WTC11 (cell line): ENCODE data around the gene CORO1C.

Experiments used
- ATF1 ChIP-seq: sonication (generic); formaldehyde crosslinking; IDR thresholded peaks from 2 replicates; pipeline ENCODE4 v1.8.1; 2023; ENCODE audit warnings: mild to moderate bottlenecking, moderate library complexity, missing genetic modification reagents
- ATF6 ChIP-seq: sonication (generic); formaldehyde crosslinking; IDR thresholded peaks from 2 replicates; pipeline ENCODE4 v1.8.1; 2023; ENCODE audit warnings: mild to moderate bottlenecking, missing genetic modification reagents
- E2F1 ChIP-seq: sonication (generic); formaldehyde crosslinking; IDR thresholded peaks from 2 replicates; pipeline ENCODE4 v1.8.0; 2022; ENCODE audit warnings: mild to moderate bottlenecking, missing genetic modification reagents
- GABPB1 ChIP-seq: sonication (generic); formaldehyde crosslinking; IDR thresholded peaks from 2 replicates; pipeline ENCODE4 v1.8.1; 2023; ENCODE audit warnings: mild to moderate bottlenecking, missing genetic modification reagents
- SP1 ChIP-seq: sonication (generic); formaldehyde crosslinking; conservative IDR thresholded peaks from 2 replicates; pipeline ENCODE4 v1.8.1; 2022; ENCODE audit warnings: missing genetic modification reagents
- ZMAT4 ChIP-seq: fragments of 250-450 bp; sonication (Bioruptor Pico); IDR thresholded peaks from 2 replicates; pipeline ENCODE4 v1.9.0; 2021; ENCODE audit warnings: mild to moderate bottlenecking
- TF ChIP-seq, protein P1 (sequence below): fragments of 250-450 bp; sonication (Bioruptor Pico); IDR thresholded peaks from 2 replicates; pipeline ENCODE4 v2.1.2; 2022; ENCODE audit warnings: mild to moderate bottlenecking, moderate library complexity
- TF ChIP-seq, protein P2 (sequence below): sonication (generic); formaldehyde crosslinking; IDR thresholded peaks from 2 replicates; pipeline ENCODE4 v1.8.0; 2022; ENCODE audit warnings: missing genetic modification reagents
- TF ChIP-seq, protein P3 (sequence below): sonication (generic); formaldehyde crosslinking; IDR thresholded peaks from 2 replicates; pipeline ENCODE4 v1.8.0; 2022; ENCODE audit warnings: mild to moderate bottlenecking, missing genetic modification reagents
- TF ChIP-seq, protein P4 (sequence below): sonication (generic); formaldehyde crosslinking; IDR thresholded peaks from 2 replicates; pipeline ENCODE4 v1.8.1; 2023; ENCODE audit warnings: mild to moderate bottlenecking, missing genetic modification reagents, borderline replicate concordance
- TF ChIP-seq, protein P5 (sequence below): fragments of 200-600 bp; IDR thresholded peaks from 2 replicates; pipeline ENCODE4 v1.8.0; 2022; ENCODE audit warnings: antibody characterized with exemption
- TF ChIP-seq, protein P6 (sequence below): sonication (generic); formaldehyde crosslinking; IDR thresholded peaks from 2 replicates; pipeline ENCODE4 v1.8.1; 2022; ENCODE audit warnings: low read depth, mild to moderate bottlenecking, moderate library complexity, missing genetic modification reagents, borderline replicate concordance
- TF ChIP-seq, protein P7 (sequence below): sonication (generic); formaldehyde crosslinking; IDR thresholded peaks from 2 replicates; pipeline ENCODE4 v1.8.1; 2022; ENCODE audit warnings: missing genetic modification reagents, borderline replicate concordance
- TF ChIP-seq, protein P8 (sequence below): sonication (generic); formaldehyde crosslinking; IDR thresholded peaks from 2 replicates; pipeline ENCODE4 v1.8.1; 2023; ENCODE audit warnings: mild to moderate bottlenecking, missing genetic modification reagents, moderate library complexity

GRCh38 chr12:108664338-108665258 is 66.7 kb downstream of the CORO1C start:
- TF ChIP-seq, protein P1, sequence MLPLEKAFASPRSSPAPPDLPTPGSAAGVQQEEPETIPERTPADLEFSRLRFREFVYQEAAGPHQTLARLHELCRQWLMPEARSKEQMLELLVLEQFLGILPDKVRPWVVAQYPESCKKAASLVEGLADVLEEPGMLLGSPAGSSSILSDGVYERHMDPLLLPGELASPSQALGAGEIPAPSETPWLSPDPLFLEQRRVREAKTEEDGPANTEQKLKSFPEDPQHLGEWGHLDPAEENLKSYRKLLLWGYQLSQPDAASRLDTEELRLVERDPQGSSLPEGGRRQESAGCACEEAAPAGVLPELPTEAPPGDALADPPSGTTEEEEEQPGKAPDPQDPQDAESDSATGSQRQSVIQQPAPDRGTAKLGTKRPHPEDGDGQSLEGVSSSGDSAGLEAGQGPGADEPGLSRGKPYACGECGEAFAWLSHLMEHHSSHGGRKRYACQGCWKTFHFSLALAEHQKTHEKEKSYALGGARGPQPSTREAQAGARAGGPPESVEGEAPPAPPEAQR (CRISPR knock-in tag): no peak
- TF ChIP-seq ATF6 (CRISPR knock-in tag) (no peak), ZMAT4 (no peak), GABPB1 (CRISPR knock-in tag) (no peak), E2F1 (CRISPR knock-in tag) (no peak), SP1 (CRISPR knock-in tag) (no peak), ATF1 (CRISPR knock-in tag) (no peak)
- TF ChIP-seq, protein P2, sequence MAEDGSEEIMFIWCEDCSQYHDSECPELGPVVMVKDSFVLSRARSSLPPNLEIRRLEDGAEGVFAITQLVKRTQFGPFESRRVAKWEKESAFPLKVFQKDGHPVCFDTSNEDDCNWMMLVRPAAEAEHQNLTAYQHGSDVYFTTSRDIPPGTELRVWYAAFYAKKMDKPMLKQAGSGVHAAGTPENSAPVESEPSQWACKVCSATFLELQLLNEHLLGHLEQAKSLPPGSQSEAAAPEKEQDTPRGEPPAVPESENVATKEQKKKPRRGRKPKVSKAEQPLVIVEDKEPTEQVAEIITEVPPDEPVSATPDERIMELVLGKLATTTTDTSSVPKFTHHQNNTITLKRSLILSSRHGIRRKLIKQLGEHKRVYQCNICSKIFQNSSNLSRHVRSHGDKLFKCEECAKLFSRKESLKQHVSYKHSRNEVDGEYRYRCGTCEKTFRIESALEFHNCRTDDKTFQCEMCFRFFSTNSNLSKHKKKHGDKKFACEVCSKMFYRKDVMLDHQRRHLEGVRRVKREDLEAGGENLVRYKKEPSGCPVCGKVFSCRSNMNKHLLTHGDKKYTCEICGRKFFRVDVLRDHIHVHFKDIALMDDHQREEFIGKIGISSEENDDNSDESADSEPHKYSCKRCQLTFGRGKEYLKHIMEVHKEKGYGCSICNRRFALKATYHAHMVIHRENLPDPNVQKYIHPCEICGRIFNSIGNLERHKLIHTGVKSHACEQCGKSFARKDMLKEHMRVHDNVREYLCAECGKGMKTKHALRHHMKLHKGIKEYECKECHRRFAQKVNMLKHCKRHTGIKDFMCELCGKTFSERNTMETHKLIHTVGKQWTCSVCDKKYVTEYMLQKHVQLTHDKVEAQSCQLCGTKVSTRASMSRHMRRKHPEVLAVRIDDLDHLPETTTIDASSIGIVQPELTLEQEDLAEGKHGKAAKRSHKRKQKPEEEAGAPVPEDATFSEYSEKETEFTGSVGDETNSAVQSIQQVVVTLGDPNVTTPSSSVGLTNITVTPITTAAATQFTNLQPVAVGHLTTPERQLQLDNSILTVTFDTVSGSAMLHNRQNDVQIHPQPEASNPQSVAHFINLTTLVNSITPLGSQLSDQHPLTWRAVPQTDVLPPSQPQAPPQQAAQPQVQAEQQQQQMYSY (CRISPR knock-in tag): no peak
- TF ChIP-seq, protein P3, sequence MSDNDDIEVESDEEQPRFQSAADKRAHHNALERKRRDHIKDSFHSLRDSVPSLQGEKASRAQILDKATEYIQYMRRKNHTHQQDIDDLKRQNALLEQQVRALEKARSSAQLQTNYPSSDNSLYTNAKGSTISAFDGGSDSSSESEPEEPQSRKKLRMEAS (CRISPR knock-in tag): no peak
- TF ChIP-seq, protein P4, sequence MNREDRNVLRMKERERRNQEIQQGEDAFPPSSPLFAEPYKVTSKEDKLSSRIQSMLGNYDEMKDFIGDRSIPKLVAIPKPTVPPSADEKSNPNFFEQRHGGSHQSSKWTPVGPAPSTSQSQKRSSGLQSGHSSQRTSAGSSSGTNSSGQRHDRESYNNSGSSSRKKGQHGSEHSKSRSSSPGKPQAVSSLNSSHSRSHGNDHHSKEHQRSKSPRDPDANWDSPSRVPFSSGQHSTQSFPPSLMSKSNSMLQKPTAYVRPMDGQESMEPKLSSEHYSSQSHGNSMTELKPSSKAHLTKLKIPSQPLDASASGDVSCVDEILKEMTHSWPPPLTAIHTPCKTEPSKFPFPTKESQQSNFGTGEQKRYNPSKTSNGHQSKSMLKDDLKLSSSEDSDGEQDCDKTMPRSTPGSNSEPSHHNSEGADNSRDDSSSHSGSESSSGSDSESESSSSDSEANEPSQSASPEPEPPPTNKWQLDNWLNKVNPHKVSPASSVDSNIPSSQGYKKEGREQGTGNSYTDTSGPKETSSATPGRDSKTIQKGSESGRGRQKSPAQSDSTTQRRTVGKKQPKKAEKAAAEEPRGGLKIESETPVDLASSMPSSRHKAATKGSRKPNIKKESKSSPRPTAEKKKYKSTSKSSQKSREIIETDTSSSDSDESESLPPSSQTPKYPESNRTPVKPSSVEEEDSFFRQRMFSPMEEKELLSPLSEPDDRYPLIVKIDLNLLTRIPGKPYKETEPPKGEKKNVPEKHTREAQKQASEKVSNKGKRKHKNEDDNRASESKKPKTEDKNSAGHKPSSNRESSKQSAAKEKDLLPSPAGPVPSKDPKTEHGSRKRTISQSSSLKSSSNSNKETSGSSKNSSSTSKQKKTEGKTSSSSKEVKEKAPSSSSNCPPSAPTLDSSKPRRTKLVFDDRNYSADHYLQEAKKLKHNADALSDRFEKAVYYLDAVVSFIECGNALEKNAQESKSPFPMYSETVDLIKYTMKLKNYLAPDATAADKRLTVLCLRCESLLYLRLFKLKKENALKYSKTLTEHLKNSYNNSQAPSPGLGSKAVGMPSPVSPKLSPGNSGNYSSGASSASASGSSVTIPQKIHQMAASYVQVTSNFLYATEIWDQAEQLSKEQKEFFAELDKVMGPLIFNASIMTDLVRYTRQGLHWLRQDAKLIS (CRISPR knock-in tag): no peak
- TF ChIP-seq, protein P5, sequence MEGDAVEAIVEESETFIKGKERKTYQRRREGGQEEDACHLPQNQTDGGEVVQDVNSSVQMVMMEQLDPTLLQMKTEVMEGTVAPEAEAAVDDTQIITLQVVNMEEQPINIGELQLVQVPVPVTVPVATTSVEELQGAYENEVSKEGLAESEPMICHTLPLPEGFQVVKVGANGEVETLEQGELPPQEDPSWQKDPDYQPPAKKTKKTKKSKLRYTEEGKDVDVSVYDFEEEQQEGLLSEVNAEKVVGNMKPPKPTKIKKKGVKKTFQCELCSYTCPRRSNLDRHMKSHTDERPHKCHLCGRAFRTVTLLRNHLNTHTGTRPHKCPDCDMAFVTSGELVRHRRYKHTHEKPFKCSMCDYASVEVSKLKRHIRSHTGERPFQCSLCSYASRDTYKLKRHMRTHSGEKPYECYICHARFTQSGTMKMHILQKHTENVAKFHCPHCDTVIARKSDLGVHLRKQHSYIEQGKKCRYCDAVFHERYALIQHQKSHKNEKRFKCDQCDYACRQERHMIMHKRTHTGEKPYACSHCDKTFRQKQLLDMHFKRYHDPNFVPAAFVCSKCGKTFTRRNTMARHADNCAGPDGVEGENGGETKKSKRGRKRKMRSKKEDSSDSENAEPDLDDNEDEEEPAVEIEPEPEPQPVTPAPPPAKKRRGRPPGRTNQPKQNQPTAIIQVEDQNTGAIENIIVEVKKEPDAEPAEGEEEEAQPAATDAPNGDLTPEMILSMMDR: peak; percentile 76
- TF ChIP-seq, protein P6, sequence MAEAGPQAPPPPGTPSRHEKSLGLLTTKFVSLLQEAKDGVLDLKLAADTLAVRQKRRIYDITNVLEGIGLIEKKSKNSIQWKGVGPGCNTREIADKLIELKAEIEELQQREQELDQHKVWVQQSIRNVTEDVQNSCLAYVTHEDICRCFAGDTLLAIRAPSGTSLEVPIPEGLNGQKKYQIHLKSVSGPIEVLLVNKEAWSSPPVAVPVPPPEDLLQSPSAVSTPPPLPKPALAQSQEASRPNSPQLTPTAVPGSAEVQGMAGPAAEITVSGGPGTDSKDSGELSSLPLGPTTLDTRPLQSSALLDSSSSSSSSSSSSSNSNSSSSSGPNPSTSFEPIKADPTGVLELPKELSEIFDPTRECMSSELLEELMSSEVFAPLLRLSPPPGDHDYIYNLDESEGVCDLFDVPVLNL: no peak
- TF ChIP-seq, protein P7, sequence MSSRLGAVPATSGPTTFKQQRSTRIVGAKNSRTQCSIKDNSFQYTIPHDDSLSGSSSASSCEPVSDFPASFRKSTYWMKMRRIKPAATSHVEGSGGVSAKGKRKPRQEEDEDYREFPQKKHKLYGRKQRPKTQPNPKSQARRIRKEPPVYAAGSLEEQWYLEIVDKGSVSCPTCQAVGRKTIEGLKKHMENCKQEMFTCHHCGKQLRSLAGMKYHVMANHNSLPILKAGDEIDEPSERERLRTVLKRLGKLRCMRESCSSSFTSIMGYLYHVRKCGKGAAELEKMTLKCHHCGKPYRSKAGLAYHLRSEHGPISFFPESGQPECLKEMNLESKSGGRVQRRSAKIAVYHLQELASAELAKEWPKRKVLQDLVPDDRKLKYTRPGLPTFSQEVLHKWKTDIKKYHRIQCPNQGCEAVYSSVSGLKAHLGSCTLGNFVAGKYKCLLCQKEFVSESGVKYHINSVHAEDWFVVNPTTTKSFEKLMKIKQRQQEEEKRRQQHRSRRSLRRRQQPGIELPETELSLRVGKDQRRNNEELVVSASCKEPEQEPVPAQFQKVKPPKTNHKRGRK (CRISPR knock-in tag): no peak
- TF ChIP-seq, protein P8, sequence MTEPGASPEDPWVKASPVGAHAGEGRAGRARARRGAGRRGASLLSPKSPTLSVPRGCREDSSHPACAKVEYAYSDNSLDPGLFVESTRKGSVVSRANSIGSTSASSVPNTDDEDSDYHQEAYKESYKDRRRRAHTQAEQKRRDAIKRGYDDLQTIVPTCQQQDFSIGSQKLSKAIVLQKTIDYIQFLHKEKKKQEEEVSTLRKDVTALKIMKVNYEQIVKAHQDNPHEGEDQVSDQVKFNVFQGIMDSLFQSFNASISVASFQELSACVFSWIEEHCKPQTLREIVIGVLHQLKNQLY (CRISPR knock-in tag): no peak
